B cell (primary cell): ENCODE data around the gene NEK8. TPM values are rescaled to one million over a fixed set of nuclear protein-coding genes. Genes with fewer than 3 reads are reported as not detected.
A peak's percentile ranks its signal among the peaks of the same experiment; 100 is the strongest.

ENCODE experiments used
- ATAC-seq: fragments of 200-7000 bp; cut with Tn5 transposase; one replicate; pipeline ENCODE4 v1.10.0; 2021; ENCODE audit warnings: low read depth, mild to moderate bottlenecking, moderate number of reproducible peaks, moderate library complexity
- CTCF ChIA-PET: fragments of 350-600 bp; sonication (Branson Sonifier 250); formaldehyde crosslinking; loops from one replicate; lab custom pipeline; 2021; ENCODE audit warnings: antibody characterized with exemption, inconsistent platforms; lab: Charles Lee
- POLR2A ChIA-PET: fragments of 350-600 bp; sonication (Branson Sonifier 250); formaldehyde crosslinking; loops from one replicate; lab custom pipeline; 2021; ENCODE audit warnings: antibody characterized with exemption; lab: Charles Lee
- DNase-seq: peaks from one replicate; pipeline ENCODE4 v3.0.0; 2013
- H2AFZ ChIP-seq: 2 replicates; pipeline ENCODE4 v1.6.1; 2012; ENCODE audit warnings: mild to moderate bottlenecking, low read depth, low read length; ENCODE audit not compliant: insufficient read depth, poor library complexity, severe bottlenecking
- H3K27ac ChIP-seq, 2 donors: 1 replicate in 1 of 2; 2 replicates in 1 of 2; pipeline ENCODE4 v1.5.1; 2012 to 2013; ENCODE audit warnings: low read length in 2 of 2, mild to moderate bottlenecking in 2 of 2, moderate library complexity in 1 of 2
- H3K27me3 ChIP-seq, 4 experiments: fragments of 200-600 bp in 1 of 4; sonication (generic) in 1 of 4; replicated peaks in 1 of 4; 1 replicate in 2 of 4; 2 replicates in 2 of 4; pipeline versions ENCODE4 v1.6.1 to v1.7.0; 2013 to 2016; ENCODE audit warnings: low read length in 3 of 4, mild to moderate bottlenecking in 2 of 4, mixed read lengths in 1 of 4, moderate library complexity in 1 of 4; ENCODE audit not compliant: insufficient read depth in 4 of 4, control insufficient read depth in 3 of 4; ENCODE audit errors: control extremely low read depth in 1 of 4
- H3K36me3 ChIP-seq, 2 experiments: replicated peaks in 1 of 2; 1 replicate in 1 of 2; 2 replicates in 1 of 2; pipeline versions ENCODE4 v1.6.1 to v1.7.1; 2013; ENCODE audit warnings: low read length in 1 of 2; ENCODE audit not compliant: insufficient read depth in 2 of 2, control insufficient read depth in 1 of 2; ENCODE audit errors: control extremely low read depth in 1 of 2, extremely low read depth in 1 of 2
- H3K4me1 ChIP-seq, 2 donors: fragments of 200-600 bp in 1 of 2; sonication (generic) in 1 of 2; 1 replicate in 1 of 2; 2 replicates in 1 of 2; pipeline versions ENCODE4 v1.5.1 to v1.6.1; 2013 to 2017; ENCODE audit warnings: low read length in 2 of 2; ENCODE audit not compliant: control insufficient read depth in 2 of 2, insufficient read depth in 2 of 2
- H3K4me2 ChIP-seq: replicated peaks from 2 replicates; pipeline ENCODE3; 2012; ENCODE audit warnings: mild to moderate bottlenecking, low read depth, low read length; ENCODE audit not compliant: poor library complexity, severe bottlenecking
- H3K4me3 ChIP-seq, 5 experiments: fragments of 200-600 bp in 1 of 5; sonication (generic) in 1 of 5; 1 replicate in 3 of 5; 2 replicates in 2 of 5; pipeline versions ENCODE4 v1.5.1 to v1.7.0; 2011 to 2016; ENCODE audit warnings: low read length in 4 of 5, mild to moderate bottlenecking in 4 of 5, low read depth in 2 of 5, control low read depth in 1 of 5, moderate library complexity in 1 of 5; ENCODE audit not compliant: insufficient read depth in 1 of 5; ENCODE audit errors: control extremely low read depth in 1 of 5, extremely low read depth in 1 of 5
- H3K79me2 ChIP-seq: fragments of 200-600 bp; sonication (generic); one replicate; pipeline ENCODE4 v1.6.0; 2016; ENCODE audit warnings: low read length; ENCODE audit not compliant: control insufficient read depth, insufficient read depth
- H3K9ac ChIP-seq: fragments of 200-600 bp; sonication (generic); 2 replicates; pipeline ENCODE4 v1.6.1; 2017; ENCODE audit warnings: mild to moderate bottlenecking, low read length, moderate library complexity
- H3K9me3 ChIP-seq, 3 donors: one replicate each; pipeline versions ENCODE4 v1.6.1 to v1.7.1; 2013; ENCODE audit warnings: low read length in 2 of 3; ENCODE audit not compliant: control insufficient read depth in 2 of 3, insufficient read depth in 1 of 3; ENCODE audit errors: control extremely low read depth in 1 of 3
- H4K20me1 ChIP-seq: 2 replicates; pipeline ENCODE4 v1.6.0; 2012; ENCODE audit warnings: mild to moderate bottlenecking, low read length; ENCODE audit not compliant: insufficient read depth, control insufficient read depth, poor library complexity, severe bottlenecking
- H3K27ac Mint-ChIP-seq: one replicate; pipeline ENCODE4 v1.8.0; 2021; ENCODE audit warnings: mixed read lengths
- H3K27me3 Mint-ChIP-seq: one replicate; pipeline ENCODE4 v1.8.0; 2021; ENCODE audit warnings: mixed read lengths
- H3K4me1 Mint-ChIP-seq: one replicate; pipeline ENCODE4 v1.8.0; 2021; ENCODE audit warnings: mixed read lengths
- H3K4me3 Mint-ChIP-seq: one replicate; pipeline ENCODE4 v1.8.0; 2021; ENCODE audit warnings: mixed read lengths
- H3K9me3 Mint-ChIP-seq: one replicate; pipeline ENCODE4 v1.8.0; 2022; ENCODE audit warnings: mixed read lengths; ENCODE audit not compliant: insufficient read depth
- EZH2 ChIP-seq: IDR thresholded peaks from 2 replicates; pipeline ENCODE4 v1.6.1; 2012; ENCODE audit warnings: borderline replicate concordance, low read depth, mild to moderate bottlenecking, moderate library complexity, low read length; ENCODE audit not compliant: insufficient read depth, poor library complexity, severe bottlenecking
- WGBS: methylation state at CpG from one replicate; pipeline ENCODE4 v1.1.5; 2013; ENCODE audit warnings: missing lambda C conversion rate; ENCODE audit not compliant: insufficient coverage; 5-methylcytosine and 5-hydroxymethylcytosine counted together
- intact Hi-C: fragments of 100-400 bp; cut with micrococcal nuclease; formaldehyde crosslinking; loops from one replicate; pipeline ENCODE4 v1.10.0; 2022
- polyA plus RNA-seq: library from polyadenylated mRNA; depleted of rRNA; stranded (reverse); fragments of >200 nt; gene quantifications from 2 replicates; pipeline ENCODE4 v1.2.3, GENCODE V29; 2012
- total RNA-seq, 2 donors: library from RNA; stranded (reverse); fragments of 120-200 nt in 1 of 2; gene quantifications; 1 replicate in 1 of 2; 2 replicates in 1 of 2; pipeline versions ENCODE4 v1.2.3 to v1.2.4, GENCODE V29; 2013 to 2022
- TF ChIP-seq, protein P1 (sequence below): fragments of 200-600 bp; IDR thresholded peaks from one replicate; pipeline ENCODE4 v1.8.0; 2022; ENCODE audit warnings: antibody characterized with exemption, mild to moderate bottlenecking

The NEK8 gene
- total and polyA plus RNA-seq, 2 donors (not counting 1 experiment from before 2014, with no cell fraction given): 58.0 to 305 TPM

DNA sequence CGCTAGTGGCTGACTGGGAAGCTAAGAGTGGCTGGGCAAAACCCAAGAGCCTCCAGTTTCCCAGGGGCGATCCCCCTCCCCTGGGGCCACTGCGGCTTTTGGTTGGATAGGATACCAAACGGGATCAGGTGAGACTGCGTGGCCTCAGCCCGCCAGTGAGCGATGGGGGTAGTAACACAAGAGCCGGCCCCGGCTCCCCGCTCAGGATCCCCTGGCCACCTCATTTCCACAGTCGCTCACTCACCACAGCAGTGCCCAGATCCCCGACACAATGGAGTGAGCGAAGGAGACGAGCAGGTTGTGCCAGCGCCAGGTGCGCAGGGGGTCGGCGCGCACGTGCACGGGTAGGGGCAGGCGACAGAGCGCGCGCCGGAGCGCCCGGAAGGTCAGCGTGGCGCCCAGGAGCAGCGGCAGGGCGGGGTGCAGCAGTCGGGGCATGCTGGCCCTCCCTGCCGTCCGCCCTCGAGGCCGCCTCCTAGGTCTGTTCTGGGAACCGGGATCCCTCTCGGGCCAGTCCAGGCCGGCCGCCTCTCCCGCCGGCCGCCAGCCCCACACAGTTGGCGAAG is 2.8 kb upstream of the NEK8 start:
- H3K9ac ChIP-seq: peak overlapping the region; percentile 57

More for the DNA sequence above, 2.8 kb upstream of the NEK8 start:
- H4K20me1 ChIP-seq: peaks cover 48% of the 10 kb centered on the region
- intact Hi-C loops: loop anchor here (1.0 kb wide), 1 partner anchor 191 kb away; no protein-coding TSS in a partner anchor
- peak overlapping the region; percentile 86 for H3K27ac Mint-ChIP-seq
- WGBS: 2% methylated on average over 45 of the region's 45 CpGs
- H3K4me1 Mint-ChIP-seq: peaks cover 72% of the 10 kb centered on the region
- no peaks in the 10 kb centered on the region for H3K27me3 ChIP-seq
- ATAC-seq (no peak), DNase-seq (no peak)
- peaks cover 45 to 72% of the 10 kb centered on the region in 2 donors for H3K4me1 ChIP-seq
- H3K4me3 Mint-ChIP-seq: peak overlapping the region; percentile 89
- H3K9me3 Mint-ChIP-seq: no peaks in the 10 kb centered on the region
- H3K9me3 ChIP-seq: no peaks in the 10 kb centered on the region
- H3K79me2 ChIP-seq: peaks cover 26% of the 10 kb centered on the region
- H3K36me3 ChIP-seq: peaks cover 0 to 39% of the 10 kb centered on the region in 2 experiments
- peak overlapping the region in 4 of 5 experiments; percentile 51 to 77 (median 62) for H3K4me3 ChIP-seq
- ChIA-PET CTCF (interaction anchor here (1.0 to 15.9 kb wide), 26 partner anchors 10 to 423 kb away, joined by 3 to 1020 read pairs (median 7); partner anchors contain the start of genes ALDOC, DHRS13, FAM222B and FLOT2), POLR2A (interaction anchor here (0.9 to 13.3 kb wide), 8 partner anchors 14 to 225 kb away, joined by 3 to 511 read pairs (median 18); partner anchors contain the start of genes BLTP2, PHF12, PROCA1 and TRAF4)
- peak overlapping the region; percentile 99 for H3K4me2 ChIP-seq
- peak overlapping the region in 1 of 2 donors; percentile 45 for H3K27ac ChIP-seq
- peak overlapping the region; percentile 47 for H2AFZ ChIP-seq
- no peaks in the 10 kb centered on the region for H3K27me3 Mint-ChIP-seq
- TF ChIP-seq, protein P1, sequence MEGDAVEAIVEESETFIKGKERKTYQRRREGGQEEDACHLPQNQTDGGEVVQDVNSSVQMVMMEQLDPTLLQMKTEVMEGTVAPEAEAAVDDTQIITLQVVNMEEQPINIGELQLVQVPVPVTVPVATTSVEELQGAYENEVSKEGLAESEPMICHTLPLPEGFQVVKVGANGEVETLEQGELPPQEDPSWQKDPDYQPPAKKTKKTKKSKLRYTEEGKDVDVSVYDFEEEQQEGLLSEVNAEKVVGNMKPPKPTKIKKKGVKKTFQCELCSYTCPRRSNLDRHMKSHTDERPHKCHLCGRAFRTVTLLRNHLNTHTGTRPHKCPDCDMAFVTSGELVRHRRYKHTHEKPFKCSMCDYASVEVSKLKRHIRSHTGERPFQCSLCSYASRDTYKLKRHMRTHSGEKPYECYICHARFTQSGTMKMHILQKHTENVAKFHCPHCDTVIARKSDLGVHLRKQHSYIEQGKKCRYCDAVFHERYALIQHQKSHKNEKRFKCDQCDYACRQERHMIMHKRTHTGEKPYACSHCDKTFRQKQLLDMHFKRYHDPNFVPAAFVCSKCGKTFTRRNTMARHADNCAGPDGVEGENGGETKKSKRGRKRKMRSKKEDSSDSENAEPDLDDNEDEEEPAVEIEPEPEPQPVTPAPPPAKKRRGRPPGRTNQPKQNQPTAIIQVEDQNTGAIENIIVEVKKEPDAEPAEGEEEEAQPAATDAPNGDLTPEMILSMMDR: no peak
- no peak for TF ChIP-seq EZH2
